ENCODE data around the gene MTG1. TPM values are rescaled to one million over a fixed set of nuclear protein-coding genes. Genes with fewer than 3 reads are reported as not detected.

Gene MTG1
- total RNA-seq, 1 experiment from 2014 or later: 26.9 TPM

GRCh38 chr10:133442191-133442966, 48.4 kb downstream of the MTG1 start:
- Histone ChIP-seq H3K79me2 (ENCODE audit: low read length) (no peaks in the 10 kb centered on the region), H2AFZ (ENCODE audit: low read length) (no peak overlapping the region)
- DNase-seq: no peak

GRCh38 chr10:133442967-133443924, 49.3 kb downstream of the MTG1 start:
- Histone ChIP-seq H4K20me1 (ENCODE audit: insufficient read depth, low read depth, low read length) (no peaks in the 10 kb centered on the region), H3K9ac (ENCODE audit: low read length) (no peak overlapping the region), H2AFZ (ENCODE audit: low read length) (no peak overlapping the region), H3K4me2 (ENCODE audit: low read depth, low read length, poor library complexity, severe bottlenecking) (no peak overlapping the region), H3K4me1 (ENCODE audit: low read length) (no peaks in the 10 kb centered on the region), H3K27ac (ENCODE audit: low read length) (no peak overlapping the region), H3K36me3 (ENCODE audit: insufficient read depth, low read length) (no peaks in the 10 kb centered on the region), H3K9me2 (replicated peaks; ENCODE audit: insufficient read depth, low read length) (no peaks in the 10 kb centered on the region), H3K4me3 (ENCODE audit: low read length) (no peak overlapping the region), H3K27me3 (ENCODE audit: low read length) (no peaks in the 10 kb centered on the region), H3K9me3 (ENCODE audit: low read length) (peaks cover 37% of the 10 kb centered on the region), H3K79me2 (ENCODE audit: low read length) (no peaks in the 10 kb centered on the region)
- DNase-seq: no peak

More at GRCh38 chr10:133442191-133442966, 48.4 kb downstream of the MTG1 start:
- Histone ChIP-seq H3K9me3 (ENCODE audit: low read length) (peaks cover 28% of the 10 kb centered on the region), H3K36me3 (ENCODE audit: insufficient read depth, low read length) (no peaks in the 10 kb centered on the region), H3K27me3 (ENCODE audit: low read length) (no peaks in the 10 kb centered on the region), H4K20me1 (ENCODE audit: insufficient read depth, low read depth, low read length) (no peaks in the 10 kb centered on the region), H3K27ac (ENCODE audit: low read length) (no peak overlapping the region), H3K4me3 (ENCODE audit: low read length) (no peak overlapping the region), H3K4me2 (ENCODE audit: low read depth, low read length, poor library complexity, severe bottlenecking) (no peak overlapping the region), H3K4me1 (ENCODE audit: low read length) (no peaks in the 10 kb centered on the region), H3K9me2 (replicated peaks; ENCODE audit: insufficient read depth, low read length) (no peaks in the 10 kb centered on the region), H3K9ac (ENCODE audit: low read length) (no peak overlapping the region)

- Histone ChIP-seq H3K79me2 (ENCODE audit: low read length) (no peaks in the 10 kb centered on the region), H4K20me1 (ENCODE audit: insufficient read depth, low read depth, low read length) (no peaks in the 10 kb centered on the region), H3K4me3 (ENCODE audit: low read length) (no peak overlapping the region)
Measured at GRCh38 chr10:133444342-133445267, 50.6 kb downstream of the MTG1 start.

GRCh38 chr10:133445268-133445732, 51.3 kb downstream of the MTG1 start:
- Histone ChIP-seq H2AFZ (ENCODE audit: low read length) (no peak overlapping the region), H4K20me1 (ENCODE audit: insufficient read depth, low read depth, low read length) (no peaks in the 10 kb centered on the region), H3K27ac (ENCODE audit: low read length) (no peak overlapping the region), H3K27me3 (ENCODE audit: low read length) (no peaks in the 10 kb centered on the region), H3K4me3 (ENCODE audit: low read length) (no peak overlapping the region), H3K36me3 (ENCODE audit: insufficient read depth, low read length) (no peaks in the 10 kb centered on the region), H3K4me2 (ENCODE audit: low read depth, low read length, poor library complexity, severe bottlenecking) (no peak overlapping the region), H3K4me1 (ENCODE audit: low read length) (no peaks in the 10 kb centered on the region), H3K9me2 (replicated peaks; ENCODE audit: insufficient read depth, low read length) (no peaks in the 10 kb centered on the region), H3K79me2 (ENCODE audit: low read length) (no peaks in the 10 kb centered on the region), H3K9me3 (ENCODE audit: low read length) (peaks cover 43% of the 10 kb centered on the region), H3K9ac (ENCODE audit: low read length) (no peak overlapping the region)
- no peak for DNase-seq

More at GRCh38 chr10:133444342-133445267, 50.6 kb downstream of the MTG1 start:
- Histone ChIP-seq H3K9me2 (replicated peaks; ENCODE audit: insufficient read depth, low read length) (no peaks in the 10 kb centered on the region), H3K27ac (ENCODE audit: low read length) (no peak overlapping the region), H2AFZ (ENCODE audit: low read length) (no peak overlapping the region), H3K4me2 (ENCODE audit: low read depth, low read length, poor library complexity, severe bottlenecking) (no peak overlapping the region), H3K9ac (ENCODE audit: low read length) (no peak overlapping the region), H3K36me3 (ENCODE audit: insufficient read depth, low read length) (no peaks in the 10 kb centered on the region), H3K4me1 (ENCODE audit: low read length) (no peaks in the 10 kb centered on the region), H3K9me3 (ENCODE audit: low read length) (peaks cover 43% of the 10 kb centered on the region), H3K27me3 (ENCODE audit: low read length) (no peaks in the 10 kb centered on the region)
- DNase-seq: no peak

GRCh38 chr10:133445751-133446708, 52.1 kb downstream of the MTG1 start:
- H3K27me3 ChIP-seq (ENCODE audit: low read length): no peaks in the 10 kb centered on the region
- H3K9ac ChIP-seq (ENCODE audit: low read length): no peak overlapping the region
- H3K36me3 ChIP-seq (ENCODE audit: insufficient read depth, low read length): no peaks in the 10 kb centered on the region
- no peak for DNase-seq
- no peaks in the 10 kb centered on the region for H3K4me1 ChIP-seq (ENCODE audit: low read length)
- H3K4me3 ChIP-seq (ENCODE audit: low read length): no peak overlapping the region
- H3K9me2 ChIP-seq (replicated peaks; ENCODE audit: insufficient read depth, low read length): no peaks in the 10 kb centered on the region
- H3K4me2 ChIP-seq (ENCODE audit: low read depth, low read length, poor library complexity, severe bottlenecking): no peak overlapping the region
- no peaks in the 10 kb centered on the region for H4K20me1 ChIP-seq (ENCODE audit: insufficient read depth, low read depth, low read length)
- H3K9me3 ChIP-seq (ENCODE audit: low read length): peaks cover 43% of the 10 kb centered on the region
- H3K27ac ChIP-seq (ENCODE audit: low read length): no peak overlapping the region
- H3K79me2 ChIP-seq (ENCODE audit: low read length): no peaks in the 10 kb centered on the region
- no peak overlapping the region for H2AFZ ChIP-seq (ENCODE audit: low read length)

GRCh38 chr10:133446979-133447378, 53.0 kb downstream of the MTG1 start:
- H3K27me3 ChIP-seq (ENCODE audit: low read length): no peaks in the 10 kb centered on the region
- no peak overlapping the region for H3K9ac ChIP-seq (ENCODE audit: low read length)
- H3K4me3 ChIP-seq (ENCODE audit: low read length): no peak overlapping the region
- no peaks in the 10 kb centered on the region for H3K4me1 ChIP-seq (ENCODE audit: low read length)
- H3K4me2 ChIP-seq (ENCODE audit: low read depth, low read length, poor library complexity, severe bottlenecking): no peak overlapping the region
- H4K20me1 ChIP-seq (ENCODE audit: insufficient read depth, low read depth, low read length): no peaks in the 10 kb centered on the region
- no peaks in the 10 kb centered on the region for H3K9me2 ChIP-seq (replicated peaks; ENCODE audit: insufficient read depth, low read length)
- H3K36me3 ChIP-seq (ENCODE audit: insufficient read depth, low read length): no peaks in the 10 kb centered on the region
- no peak overlapping the region for H3K27ac ChIP-seq (ENCODE audit: low read length)
- no peaks in the 10 kb centered on the region for H3K79me2 ChIP-seq (ENCODE audit: low read length)
- peaks cover 43% of the 10 kb centered on the region for H3K9me3 ChIP-seq (ENCODE audit: low read length)
- no peak overlapping the region for H2AFZ ChIP-seq (ENCODE audit: low read length)
- DNase-seq: no peak

- H3K4me2 ChIP-seq (ENCODE audit: low read depth, low read length, poor library complexity, severe bottlenecking): no peak overlapping the region
- H3K27me3 ChIP-seq (ENCODE audit: low read length): no peaks in the 10 kb centered on the region
- no peak overlapping the region for H2AFZ ChIP-seq (ENCODE audit: low read length)
- no peaks in the 10 kb centered on the region for H3K9me2 ChIP-seq (replicated peaks; ENCODE audit: insufficient read depth, low read length)
- H4K20me1 ChIP-seq (ENCODE audit: insufficient read depth, low read depth, low read length): no peaks in the 10 kb centered on the region
- DNase-seq: no peak
- no peaks in the 10 kb centered on the region for H3K4me1 ChIP-seq (ENCODE audit: low read length)
- H3K9me3 ChIP-seq (ENCODE audit: low read length): peaks cover 42% of the 10 kb centered on the region
- no peaks in the 10 kb centered on the region for H3K79me2 ChIP-seq (ENCODE audit: low read length)
- H3K4me3 ChIP-seq (ENCODE audit: low read length): no peak overlapping the region
- H3K36me3 ChIP-seq (ENCODE audit: insufficient read depth, low read length): no peaks in the 10 kb centered on the region
- no peak overlapping the region for H3K9ac ChIP-seq (ENCODE audit: low read length)
- H3K27ac ChIP-seq (ENCODE audit: low read length): no peak overlapping the region
Measured at GRCh38 chr10:133448120-133448519, 54.2 kb downstream of the MTG1 start.

Data from Karpas-422 (cell line).